Lung (tissue), 12 donors: ENCODE data around the gene DNAJC13. TPM values are rescaled to one million over a fixed set of nuclear protein-coding genes. Genes with fewer than 3 reads are reported as not detected.
A peak's percentile ranks its signal among the peaks of the same experiment; 100 is the strongest.
"Not testable (repeated sequence)": the region's sequence is repeated elsewhere in the genome, so short reads cannot be mapped to it uniquely, and the experiment has no call there.

ENCODE experiments used
- ATAC-seq: fragments of 200-7000 bp; cut with Tn5 transposase; one replicate; pipeline ENCODE4 v1.9.1; 2020; ENCODE audit warnings: moderate number of reproducible peaks; ENCODE audit not compliant: insufficient read depth, low FRiP score
- DNase-seq, 3 donors: peaks; one replicate each; pipeline ENCODE4 v3.0.0-alpha.2; 2013 to 2017
- H3K27ac ChIP-seq, 2 donors: one replicate each; pipeline ENCODE4 v1.5.1; 2013; ENCODE audit warnings: mild to moderate bottlenecking in 2 of 2, moderate library complexity in 2 of 2, control low read depth in 1 of 2, inconsistent platforms in 1 of 2, low read depth in 1 of 2, low read length in 1 of 2
- H3K27me3 ChIP-seq, 3 donors: one replicate each; pipeline ENCODE4 v1.5.1; 2013; ENCODE audit warnings: low read length in 2 of 3; ENCODE audit not compliant: control insufficient read depth in 3 of 3, insufficient read depth in 3 of 3
- H3K36me3 ChIP-seq, 4 donors: one replicate each; pipeline ENCODE4 v1.5.1; 2013; ENCODE audit warnings: low read length in 4 of 4, mild to moderate bottlenecking in 1 of 4, moderate library complexity in 1 of 4; ENCODE audit not compliant: control insufficient read depth in 4 of 4, insufficient read depth in 4 of 4
- H3K4me1 ChIP-seq, 5 donors: one replicate each; pipeline ENCODE4 v1.5.1; 2013; ENCODE audit warnings: low read length in 5 of 5, mild to moderate bottlenecking in 2 of 5, moderate library complexity in 1 of 5; ENCODE audit not compliant: control insufficient read depth in 5 of 5, insufficient read depth in 5 of 5
- H3K4me3 ChIP-seq: one replicate; pipeline ENCODE4 v1.5.1; 2013; ENCODE audit warnings: mild to moderate bottlenecking, control low read depth, moderate library complexity
- H3K9ac ChIP-seq, 2 donors: one replicate each; pipeline ENCODE4 v1.5.1; 2013; ENCODE audit warnings: low read length in 2 of 2, control low read depth in 1 of 2; ENCODE audit not compliant: insufficient read depth in 1 of 2
- H3K9me3 ChIP-seq, 4 donors: one replicate each; pipeline ENCODE4 v1.5.1; 2013; ENCODE audit warnings: low read length in 3 of 4, mild to moderate bottlenecking in 1 of 4, moderate library complexity in 1 of 4; ENCODE audit not compliant: control insufficient read depth in 4 of 4, insufficient read depth in 3 of 4
- CTCF ChIP-seq: IDR thresholded peaks from 2 replicates; pipeline ENCODE4 v1.5.1; 2012; ENCODE audit warnings: mild to moderate bottlenecking; ENCODE audit errors: control extremely low read depth, extremely low read depth
- WGBS, 2 donors: extraction: QIAGEN DNeasy Blood & Tissue Kit; methylation state at CpG; one replicate each; pipeline ENCODE4 v1.1.7; 2013; 5-methylcytosine and 5-hydroxymethylcytosine counted together
- polyA plus RNA-seq, 2 donors: library from polyadenylated mRNA; stranded (reverse); fragments of 200-250 nt; gene quantifications; one replicate each; pipeline ENCODE4 v1.2.1, GENCODE V29; 2013
- total RNA-seq, 2 donors: library from RNA; depleted of rRNA in 1 of 2; stranded (reverse); fragments of >200 nt in 1 of 2; gene quantifications; one replicate each; pipeline ENCODE4 v1.2.1, GENCODE V29; 2014 to 2021
- donor health status: control.
- donor health status: control.
- donor health status: Bipolar disorder and iron deficiency.
- donor health status: healthy.
- donor health status: DM: yes; HTN: yes; CAD: no.

Gene DNAJC13
- total and polyA plus RNA-seq, 4 donors: 6.7 to 132 (median 23.5) TPM

GRCh38 chr3:132554437-132554836, 137.1 kb downstream of the DNAJC13 start:
- no peak overlapping the region for H3K9ac ChIP-seq
- TF ChIP-seq CTCF: no peak
- H3K4me1 ChIP-seq: peaks cover 0 to 4% (median 0%) of the 10 kb centered on the region in 5 donors
- no peak overlapping the region for H3K27ac ChIP-seq
- 37 to 63% methylated on average over 8 of the region's 8 CpGs for WGBS, 2 donors
- H3K4me3 ChIP-seq: no peak overlapping the region
- H3K9me3 ChIP-seq: no peaks in the 10 kb centered on the region
- no peaks in the 10 kb centered on the region for H3K27me3 ChIP-seq
- peaks cover 0 to 7% (median under 1%) of the 10 kb centered on the region in 4 donors for H3K36me3 ChIP-seq
- no peak for ATAC-seq
- peak; percentile 21 to 37 (median 32) for DNase-seq

DNA sequence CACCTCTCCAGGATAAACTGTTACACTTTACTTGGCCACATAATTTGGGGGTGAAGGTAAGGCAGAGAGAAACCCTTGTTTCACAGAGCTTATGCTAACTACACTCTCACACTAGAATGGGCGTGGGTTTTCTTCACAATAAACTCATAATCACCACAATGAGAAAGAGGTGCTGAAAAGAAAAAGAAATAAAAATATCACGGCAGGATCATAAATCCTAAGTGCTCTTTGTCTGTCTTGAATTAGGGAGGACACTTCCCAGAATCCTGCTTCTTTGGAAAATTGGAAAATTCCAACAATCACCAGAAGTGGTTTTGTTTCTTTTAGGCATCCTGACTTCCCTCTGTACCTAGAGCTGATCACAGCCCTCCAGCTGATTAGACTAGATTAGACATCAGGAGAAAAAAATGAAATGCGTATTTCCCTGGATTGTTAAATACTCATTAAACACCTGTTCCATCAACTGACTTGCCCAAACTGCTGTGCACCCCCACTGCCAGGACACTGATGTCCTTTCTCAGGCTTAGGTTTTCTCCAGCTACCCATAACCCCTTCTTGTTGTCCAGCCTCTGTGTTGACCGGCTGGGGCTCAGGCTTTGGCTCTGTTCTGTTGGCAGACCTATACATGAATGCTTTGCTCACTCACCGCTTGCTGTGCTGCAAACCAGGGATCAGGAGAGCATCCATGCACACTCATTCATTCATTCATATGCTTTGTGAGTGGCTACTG, 138.2 kb downstream of the DNAJC13 start:
- H3K27ac ChIP-seq: no peak overlapping the region
- ATAC-seq: no peak
- H3K36me3 ChIP-seq: peaks cover 0 to 7% (median under 1%) of the 10 kb centered on the region in 4 donors

DNA sequence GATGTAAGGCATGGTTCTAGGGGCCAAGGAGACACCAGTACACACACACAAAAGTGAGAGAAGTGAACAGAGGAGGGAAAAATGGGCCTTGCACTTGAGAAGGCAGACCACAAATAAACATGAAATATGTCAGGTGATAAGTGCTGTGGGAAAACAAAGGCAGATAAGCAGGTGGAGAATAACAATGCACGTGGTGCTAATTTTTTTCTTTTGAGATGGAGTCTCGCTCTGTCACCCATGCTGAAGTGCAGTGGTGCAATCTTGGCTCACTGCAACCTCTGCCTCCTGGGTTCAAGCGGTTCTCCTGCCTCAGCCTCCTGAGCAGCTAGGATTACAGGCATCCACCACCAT, 138.7 kb downstream of the DNAJC13 start:
- not testable (repeated sequence) for H3K4me1 ChIP-seq, H3K27me3 ChIP-seq, H3K9ac ChIP-seq, H3K36me3 ChIP-seq, H3K27ac ChIP-seq, ATAC-seq, DNase-seq, H3K4me3 ChIP-seq, H3K9me3 ChIP-seq
- WGBS, 2 donors: 82 to 91% methylated on average over 3 of the region's 3 CpGs

More for the DNA sequence above, 138.2 kb downstream of the DNAJC13 start:
- Histone ChIP-seq H3K4me3 (no peak overlapping the region), H3K4me1 (peaks cover 0 to 4% (median 0%) of the 10 kb centered on the region in 5 donors), H3K9ac (no peak overlapping the region), H3K9me3 (no peaks in the 10 kb centered on the region), H3K27me3 (no peaks in the 10 kb centered on the region)
- 81 to 89% methylated on average over 5 of the region's 5 CpGs for WGBS, 2 donors
- no peak for DNase-seq
- TF ChIP-seq CTCF: no peak

DNA sequence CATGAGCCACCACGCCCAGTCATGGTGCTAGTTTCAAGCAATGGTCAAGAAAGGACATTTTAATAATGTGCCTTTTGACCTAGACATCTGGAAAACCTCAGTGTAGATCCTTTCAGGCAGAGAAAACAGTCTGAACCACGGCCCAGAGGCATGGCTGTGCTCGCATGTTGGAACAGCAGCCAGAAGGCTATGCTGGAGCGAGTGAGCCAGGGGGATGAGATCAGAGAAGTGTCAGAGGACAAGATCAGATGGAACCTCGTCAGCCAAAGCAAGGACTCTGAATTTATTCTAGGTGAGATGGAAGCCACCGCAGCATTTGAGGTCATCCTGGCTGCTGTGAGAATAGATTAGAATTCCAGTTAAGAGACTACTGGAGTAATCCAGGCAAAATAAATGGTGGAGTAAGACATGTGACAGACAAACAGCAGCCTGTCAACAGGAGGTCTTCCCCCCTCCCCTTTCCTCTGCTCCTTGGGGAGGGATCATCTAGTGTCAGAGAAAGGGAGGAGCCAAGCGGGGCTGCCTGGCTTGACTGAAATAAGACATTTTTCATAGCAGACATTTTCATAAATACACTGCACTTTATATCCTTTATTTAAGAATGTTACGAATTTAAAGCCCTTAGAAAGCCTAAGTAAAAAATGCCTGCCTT, 139.3 kb downstream of the DNAJC13 start:
- H3K4me1 ChIP-seq: peaks cover 0 to 4% (median 0%) of the 10 kb centered on the region in 5 donors
- 86 to 87% methylated on average over 8 of the region's 8 CpGs for WGBS, 2 donors
- DNase-seq (no peak), ATAC-seq (no peak)
- H3K4me3 ChIP-seq: no peak overlapping the region
- H3K27me3 ChIP-seq: no peaks in the 10 kb centered on the region
- no peaks in the 10 kb centered on the region for H3K9me3 ChIP-seq
- peaks cover 0 to 7% (median 3%) of the 10 kb centered on the region in 4 donors for H3K36me3 ChIP-seq
- no peak overlapping the region for H3K9ac ChIP-seq
- no peak for TF ChIP-seq CTCF
- no peak overlapping the region for H3K27ac ChIP-seq
